SK-N-MC (cell line): ENCODE results near the gene TMEM165.

Experiments used
- EZH2 ChIP-seq: fragments of 200-600 bp; sonication (generic); IDR thresholded peaks from one replicate; pipeline ENCODE4 v1.6.1; 2017; ENCODE audit warnings: antibody characterized with exemption
- POLR2AphosphoS5 ChIP-seq: IDR thresholded peaks from 2 replicates; pipeline ENCODE4 v1.6.1; 2012; ENCODE audit warnings: mild to moderate bottlenecking, low read depth, low read length, borderline replicate concordance

DNA sequence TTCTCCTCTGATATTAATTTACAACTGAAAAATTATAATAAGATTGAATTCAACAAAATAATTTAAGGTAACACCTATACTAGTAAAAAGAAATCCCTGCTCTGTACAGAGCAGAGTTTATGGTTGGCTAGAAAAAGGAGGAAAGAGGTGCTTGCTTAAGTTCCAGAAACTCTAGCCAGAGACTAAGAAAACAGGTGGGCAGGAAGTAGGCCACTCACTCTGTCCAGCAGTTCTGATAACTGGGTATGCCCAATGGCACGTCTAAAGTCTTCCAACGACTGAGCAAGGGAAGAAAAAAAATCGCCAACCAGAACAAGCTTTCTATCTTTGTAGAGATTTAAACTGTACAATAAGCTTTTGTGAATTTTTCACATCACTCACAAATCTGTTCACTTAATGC, 42.1 kb downstream of the TMEM165 start:
- TF ChIP-seq EZH2 (no peak), POLR2AphosphoS5 (no peak)
